NCI-H146 (cell line): Measurements from ENCODE around the gene CELF5.
"Not testable (repeated sequence)": the region's sequence is repeated elsewhere in the genome, so short reads cannot be mapped to it uniquely, and the experiment has no call there.

Experiments
- DNase-seq: peaks from one replicate; lab custom pipeline; 2025; lab: John Stamatoyannopoulos, UW

CELF5 gene

DNA sequence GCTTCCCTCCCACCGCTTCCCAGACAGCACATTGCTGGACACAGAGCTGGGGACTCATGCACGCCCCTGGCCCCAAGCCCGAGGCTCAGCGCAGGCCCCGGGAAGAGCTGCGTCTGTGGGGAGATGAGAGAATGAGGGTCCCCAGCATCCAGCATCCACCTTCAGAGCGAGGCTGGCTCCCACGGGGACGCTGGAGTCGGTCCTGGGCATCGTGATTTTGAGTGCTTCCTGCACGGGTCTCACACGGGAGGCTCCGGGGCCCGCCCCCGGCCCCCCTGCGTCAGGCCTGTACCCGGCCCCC lies 34.0 kb upstream of the CELF5 start:
- no peak for DNase-seq

- no peak for DNase-seq
These were observed 33.3 kb upstream of the CELF5 start for GRCh38 chr19:3190921-3191805.

- DNase-seq: not testable (repeated sequence)
These were observed 32.7 kb upstream of the CELF5 start for GRCh38 chr19:3191806-3192104.

DNA sequence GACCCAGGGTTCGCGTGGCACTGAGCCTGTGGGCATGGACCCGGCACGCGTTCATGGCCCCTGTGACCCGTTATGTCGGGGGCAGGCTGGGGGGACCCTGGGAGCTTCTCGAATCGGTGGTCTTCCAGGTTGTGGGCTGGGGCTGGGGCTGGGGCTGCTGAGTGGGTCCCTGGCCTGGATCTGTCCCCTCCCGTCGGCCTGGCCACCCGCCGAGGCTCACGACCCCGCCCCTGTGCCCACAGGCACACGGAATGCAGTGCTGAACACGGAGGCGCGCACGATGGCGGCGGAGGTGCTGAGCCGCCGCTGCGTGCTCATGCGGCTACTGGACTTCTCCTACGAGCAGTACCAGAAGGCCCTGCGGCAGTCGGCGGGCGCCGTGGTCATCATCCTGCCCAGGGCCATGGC lies 32.2 kb upstream of the CELF5 start:
- no peak for DNase-seq

DNA sequence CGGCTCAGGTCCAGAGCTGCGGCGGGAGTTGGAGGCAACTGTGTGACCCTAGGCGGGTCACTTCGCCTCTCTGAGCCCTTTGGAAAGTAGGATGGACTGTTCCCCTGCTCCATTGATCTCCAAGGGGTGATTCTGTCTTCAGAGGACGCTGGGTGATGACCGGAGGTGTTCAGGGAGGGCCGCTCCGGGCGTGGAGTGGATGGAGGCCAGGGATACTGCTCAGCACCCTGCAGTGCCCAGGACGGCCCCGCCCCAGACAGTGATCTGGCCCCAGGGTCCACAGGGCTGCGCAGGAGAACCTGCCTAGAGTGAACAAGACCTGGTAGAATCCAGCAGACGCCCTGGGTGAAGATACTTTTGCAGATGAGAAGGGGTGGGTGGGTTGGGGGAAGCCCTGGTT lies 31.8 kb upstream of the CELF5 start:
- no peak for DNase-seq

- DNase-seq: no peak
These were observed 31.0 kb upstream of the CELF5 start for GRCh38 chr19:3193256-3194105.

- DNase-seq: no peak
These were observed 30.1 kb upstream of the CELF5 start for GRCh38 chr19:3194106-3195087.

DNA sequence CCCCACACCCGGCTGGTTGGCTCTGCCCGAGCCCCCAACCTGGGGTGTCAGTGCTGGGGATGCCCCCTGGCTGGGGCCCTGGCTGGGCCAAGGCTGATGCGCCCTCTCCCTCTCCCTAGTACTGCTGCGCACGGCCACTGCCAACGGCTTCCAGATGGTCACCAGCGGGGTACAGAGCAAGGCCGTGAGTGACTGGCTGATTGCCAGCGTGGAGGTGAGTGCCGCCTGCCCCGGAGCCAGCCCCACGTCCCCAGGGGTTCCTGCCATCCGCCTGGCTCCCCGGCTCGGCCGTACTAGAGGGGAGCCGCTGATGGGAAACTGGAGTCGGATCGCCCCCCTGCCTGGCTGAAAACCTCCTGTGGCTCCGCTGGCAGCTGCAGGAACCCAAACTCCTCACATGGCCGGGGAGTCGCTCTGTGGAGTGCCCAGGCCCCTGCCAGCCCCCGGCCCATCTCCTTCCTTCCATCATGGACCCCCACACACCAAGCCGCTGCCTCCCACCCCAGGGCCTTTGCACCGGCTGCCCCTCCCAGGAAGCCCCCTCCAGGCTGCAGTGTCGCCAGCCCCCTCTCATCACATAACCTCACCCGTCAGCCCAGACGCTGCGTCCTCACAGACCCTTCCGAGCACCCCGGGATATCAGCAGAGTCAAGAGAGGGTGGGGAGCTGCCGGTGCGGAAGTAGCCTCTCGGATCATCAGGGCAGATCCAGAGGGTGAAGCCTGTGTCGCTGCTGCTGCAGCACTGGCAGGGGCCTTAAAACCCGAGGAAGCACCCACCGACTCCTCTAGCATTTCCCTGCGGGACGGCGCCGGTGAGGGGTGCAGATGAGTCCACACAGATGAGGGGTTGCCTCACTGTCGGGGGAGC lies 28.2 kb upstream of the CELF5 start:
- no peak for DNase-seq

DNA sequence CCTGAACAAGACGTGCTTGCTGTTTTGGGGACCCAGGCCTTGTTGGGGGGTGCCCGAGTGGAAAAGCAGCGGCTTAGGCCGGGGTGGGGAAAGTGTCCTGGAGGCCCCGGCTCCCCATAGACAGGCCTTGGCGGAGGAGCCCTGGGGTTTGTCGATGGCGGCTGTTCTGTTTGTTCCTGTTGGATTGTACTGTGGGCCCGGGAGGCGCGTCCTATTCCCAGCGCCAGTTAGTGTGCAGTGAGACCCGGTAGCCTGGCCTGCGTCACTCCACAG lies 27.6 kb upstream of the CELF5 start:
- no peak for DNase-seq

GRCh38 chr19:3198901-3199700 lies 25.4 kb upstream of the CELF5 start:
- DNase-seq: no peak

DNA sequence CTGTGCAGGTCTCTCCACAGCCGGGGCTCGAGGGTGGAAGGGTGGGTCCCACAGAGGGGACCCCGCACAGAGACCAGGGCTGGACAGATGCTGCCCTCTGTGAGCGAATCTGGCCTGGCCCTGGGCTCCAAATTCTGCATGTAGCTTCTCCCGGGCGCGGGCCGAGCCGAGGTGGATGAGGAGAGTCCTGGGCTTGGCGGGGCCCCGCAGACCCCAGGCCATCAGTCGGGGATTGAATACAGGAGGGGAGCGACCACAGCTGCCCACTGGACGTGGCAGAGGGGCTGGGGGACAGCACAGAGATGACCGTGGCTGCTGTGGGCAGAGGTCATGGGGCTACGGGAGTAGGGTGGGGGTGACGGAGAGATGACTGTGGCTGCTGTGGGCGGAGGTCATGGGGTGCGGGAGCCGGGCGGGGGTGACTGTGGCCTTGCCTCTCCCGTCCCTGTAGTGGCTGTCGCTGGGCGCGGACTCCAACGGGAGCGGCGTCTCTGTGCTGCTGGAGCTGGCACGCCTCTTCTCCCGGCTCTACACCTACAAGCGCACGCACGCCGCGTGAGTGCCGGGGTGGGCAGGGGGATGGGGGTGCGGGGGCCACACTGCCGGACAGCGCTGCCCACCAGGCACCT lies 23.3 kb upstream of the CELF5 start:
- no peak for DNase-seq

- DNase-seq: no peak
These were observed 22.6 kb upstream of the CELF5 start for GRCh38 chr19:3201911-3202310.

- no peak for DNase-seq
These were observed 22.1 kb upstream of the CELF5 start for GRCh38 chr19:3202346-3202745.

DNA sequence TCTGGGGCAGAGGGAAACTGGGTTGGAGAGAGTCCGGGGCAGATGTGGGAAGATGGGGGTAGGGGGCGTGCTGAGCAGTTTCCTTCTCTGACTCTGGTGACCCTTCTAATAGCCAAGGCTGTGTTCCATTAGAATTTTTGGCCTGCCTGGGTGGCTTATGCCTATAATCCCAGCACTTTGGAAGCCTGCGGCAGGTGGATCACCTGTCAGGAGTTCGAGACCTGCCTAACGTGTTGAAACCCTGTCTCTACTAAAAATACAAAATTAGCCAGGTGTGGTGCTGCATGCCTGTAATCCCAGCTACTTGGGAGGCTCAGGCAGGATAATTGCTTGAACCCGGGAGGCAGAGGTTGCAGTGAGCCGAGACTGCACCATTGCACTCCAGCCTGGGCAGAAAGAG lies 21.6 kb upstream of the CELF5 start:
- DNase-seq: not testable (repeated sequence)

GRCh38 chr19:3203805-3204645 lies 20.4 kb upstream of the CELF5 start:
- DNase-seq: no peak

GRCh38 chr19:3204646-3205275 lies 19.7 kb upstream of the CELF5 start:
- DNase-seq: no peak

DNA sequence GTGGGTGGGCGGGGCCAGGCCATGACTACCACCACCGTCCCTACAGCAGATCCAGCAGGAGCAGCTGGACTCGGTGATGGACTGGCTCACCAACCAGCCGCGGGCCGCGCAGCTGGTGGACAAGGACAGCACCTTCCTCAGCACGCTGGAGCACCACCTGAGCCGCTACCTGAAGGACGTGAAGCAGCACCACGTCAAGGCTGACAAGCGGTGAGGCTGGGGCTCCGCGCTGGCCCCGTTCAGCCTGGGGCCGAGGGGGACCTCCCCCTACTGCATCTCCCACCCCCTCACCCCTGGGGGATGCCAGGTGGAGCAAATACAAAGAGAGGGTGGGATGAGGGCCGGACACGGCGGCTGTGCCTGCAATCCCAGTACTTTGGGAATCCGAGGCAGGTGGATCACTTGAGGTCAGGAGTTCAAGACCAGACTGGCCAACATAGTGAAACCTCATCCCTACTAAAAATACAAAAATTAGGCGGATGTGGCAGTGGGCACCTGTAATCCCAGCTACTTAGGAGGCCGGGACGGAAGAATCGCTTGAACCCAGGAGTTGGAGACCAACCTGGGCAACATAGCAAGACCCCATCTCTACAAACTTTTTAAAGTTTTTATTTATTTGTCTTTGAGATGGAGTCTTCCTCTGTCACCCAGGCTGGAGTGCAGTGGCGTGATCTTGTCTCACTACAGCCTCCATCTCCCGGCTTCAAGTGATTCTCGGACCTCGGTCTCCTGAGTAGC lies 18.1 kb upstream of the CELF5 start:
- no peak for DNase-seq
